Frontal cortex (tissue), 1 donor: ENCODE results near the gene PLA2R1. TPM values are rescaled to one million over a fixed set of nuclear protein-coding genes. Genes with fewer than 3 reads are reported as not detected.

ENCODE experiments used
- total RNA-seq: library from RNA; depleted of rRNA; stranded (reverse); fragments of >200 nt; gene quantifications from one replicate; pipeline ENCODE4 v1.2.3, GENCODE V29; 2014

PLA2R1 gene
- total RNA-seq, 1 donor from 2014 or later: 1.6 TPM

Other genes starting within 250 kb of the PLA2R1 start
- gene LY75, start 157.9 kb downstream of the PLA2R1 start, total RNA-seq: 1.2 TPM
- under 0.01 TPM for gene ITGB6, start 137.7 kb upstream of the PLA2R1 start, total RNA-seq